ACC112 (cell line): ENCODE results near the gene GEMIN8.

Experiments
- H2AFZ ChIP-seq: fragments of 200-600 bp; sonication (generic); one replicate; pipeline ENCODE4 v1.6.0; 2017; ENCODE audit warnings: antibody characterized with exemption, low read length; ENCODE audit not compliant: unreplicated experiment
- H3K27ac ChIP-seq: fragments of 200-600 bp; sonication (generic); 2 replicates; pipeline ENCODE4 v1.5.1; 2014; ENCODE audit warnings: low read depth, mild to moderate bottlenecking, antibody characterized with exemption, low read length, moderate library complexity
- H3K27me3 ChIP-seq: fragments of 200-600 bp; sonication (generic); 2 replicates; pipeline ENCODE4 v1.6.1; 2014; ENCODE audit warnings: mild to moderate bottlenecking, antibody characterized with exemption, low read length, moderate library complexity, mixed read lengths; ENCODE audit not compliant: insufficient read depth
- H3K36me3 ChIP-seq: fragments of 200-600 bp; sonication (generic); 2 replicates; pipeline ENCODE4 v1.6.1; 2016; ENCODE audit warnings: mild to moderate bottlenecking, antibody characterized with exemption, low read length, moderate library complexity, mixed read lengths; ENCODE audit not compliant: insufficient read depth
- H3K4me1 ChIP-seq: fragments of 200-600 bp; sonication (generic); one replicate; pipeline ENCODE4 v1.6.1; 2016; ENCODE audit warnings: low read length, mixed read lengths; ENCODE audit not compliant: insufficient read depth, unreplicated experiment, control insufficient read depth
- H3K4me3 ChIP-seq: fragments of 200-600 bp; sonication (generic); 2 replicates; pipeline ENCODE4 v1.5.1; 2014; ENCODE audit warnings: mild to moderate bottlenecking, low read depth, low read length
- H3K79me2 ChIP-seq: fragments of 200-600 bp; sonication (generic); one replicate; pipeline ENCODE4 v1.6.0; 2016; ENCODE audit warnings: low read length; ENCODE audit not compliant: control insufficient read depth, unreplicated experiment, insufficient read depth

The GEMIN8 gene

GRCh38 chrX:14043209-14043608 lies 13.5 kb upstream of the GEMIN8 start:
- H3K27me3 ChIP-seq = peaks cover 10% of the 10 kb centered on the region; the same call in 1 of the 2 replicates
- H3K27ac ChIP-seq = no peak overlapping the region
- H3K79me2 ChIP-seq = no peaks in the 10 kb centered on the region
- no peak overlapping the region for H2AFZ ChIP-seq
- H3K4me1 ChIP-seq = no peaks in the 10 kb centered on the region
- H3K4me3 ChIP-seq = no peak overlapping the region
- H3K36me3 ChIP-seq = no peaks in the 10 kb centered on the region

- H3K4me3 ChIP-seq = no peak overlapping the region
- no peak overlapping the region for H2AFZ ChIP-seq
- peaks cover 4% of the 10 kb centered on the region; the same call in 1 of the 2 replicates for H3K27me3 ChIP-seq
- no peaks in the 10 kb centered on the region for H3K79me2 ChIP-seq
- H3K4me1 ChIP-seq = no peaks in the 10 kb centered on the region
- no peaks in the 10 kb centered on the region for H3K36me3 ChIP-seq
- no peak overlapping the region for H3K27ac ChIP-seq
Measured at GRCh38 chrX:14039344-14039743, 9.7 kb upstream of the GEMIN8 start.

- Histone ChIP-seq H3K27ac (no peak overlapping the region), H3K4me3 (no peak overlapping the region), H3K36me3 (no peaks in the 10 kb centered on the region), H3K4me1 (no peaks in the 10 kb centered on the region), H3K27me3 (peaks cover 4% of the 10 kb centered on the region; the same call in 1 of the 2 replicates), H3K79me2 (no peaks in the 10 kb centered on the region), H2AFZ (no peak overlapping the region)
Measured at GRCh38 chrX:14038375-14039085, 8.8 kb upstream of the GEMIN8 start.

GRCh38 chrX:14032406-14032805 lies 2.7 kb upstream of the GEMIN8 start:
- no peaks in the 10 kb centered on the region for H3K27me3 ChIP-seq
- no peak overlapping the region for H3K27ac ChIP-seq
- no peaks in the 10 kb centered on the region for H3K36me3 ChIP-seq
- H3K4me1 ChIP-seq = peaks cover 21% of the 10 kb centered on the region
- peak overlapping the region; percentile 98 for H2AFZ ChIP-seq
- H3K79me2 ChIP-seq = peaks cover 13% of the 10 kb centered on the region
- no peak overlapping the region for H3K4me3 ChIP-seq

- Histone ChIP-seq H3K36me3 (no peaks in the 10 kb centered on the region; the same call in 1 of the 2 replicates), H3K4me1 (peaks cover 36% of the 10 kb centered on the region), H3K27me3 (no peaks in the 10 kb centered on the region), H3K4me3 (peak overlapping the region; percentile 83), H3K27ac (peak overlapping the region; percentile 95), H3K79me2 (peaks cover 26% of the 10 kb centered on the region), H2AFZ (peak overlapping the region; percentile 48)
Measured at GRCh38 chrX:14030174-14030530, 460 bp upstream of the GEMIN8 start.

GRCh38 chrX:14029039-14029424 lies 660 bp downstream of the GEMIN8 start:
- H3K4me1 ChIP-seq = peaks cover 36% of the 10 kb centered on the region
- peak overlapping the region; percentile 35 for H2AFZ ChIP-seq
- H3K27ac ChIP-seq = peak overlapping the region; percentile 95
- peaks cover 30% of the 10 kb centered on the region for H3K79me2 ChIP-seq
- no peaks in the 10 kb centered on the region; the same call in 1 of the 2 replicates for H3K36me3 ChIP-seq
- no peaks in the 10 kb centered on the region for H3K27me3 ChIP-seq
- peak overlapping the region; percentile 83 for H3K4me3 ChIP-seq

- H3K79me2 ChIP-seq = peaks cover 30% of the 10 kb centered on the region
- peak overlapping the region; percentile 95 for H3K27ac ChIP-seq
- peaks cover 36% of the 10 kb centered on the region for H3K4me1 ChIP-seq
Measured at GRCh38 chrX:14028473-14028872, 1.2 kb downstream of the GEMIN8 start.

GRCh38 chrX:14027511-14028019 lies 2.1 kb downstream of the GEMIN8 start:
- Histone ChIP-seq H3K79me2 (peaks cover 30% of the 10 kb centered on the region), H3K4me1 (peaks cover 33% of the 10 kb centered on the region), H2AFZ (peak overlapping the region; percentile 62), H3K36me3 (no peaks in the 10 kb centered on the region; the same call in 1 of the 2 replicates), H3K4me3 (peak overlapping the region; percentile 83), H3K27ac (peak overlapping the region; percentile 95), H3K27me3 (no peaks in the 10 kb centered on the region)

More at GRCh38 chrX:14028473-14028872, 1.2 kb downstream of the GEMIN8 start:
- Histone ChIP-seq H2AFZ (peak overlapping the region; percentile 35), H3K4me3 (peak overlapping the region; percentile 83), H3K36me3 (no peaks in the 10 kb centered on the region; the same call in 1 of the 2 replicates), H3K27me3 (no peaks in the 10 kb centered on the region)

GRCh38 chrX:14027036-14027435 lies 2.7 kb downstream of the GEMIN8 start:
- peak overlapping the region; percentile 62 for H2AFZ ChIP-seq
- H3K27me3 ChIP-seq = no peaks in the 10 kb centered on the region
- H3K4me3 ChIP-seq = peak overlapping the region; percentile 83
- peaks cover 30% of the 10 kb centered on the region for H3K79me2 ChIP-seq
- peaks cover 30% of the 10 kb centered on the region for H3K4me1 ChIP-seq
- no peaks in the 10 kb centered on the region; the same call in 1 of the 2 replicates for H3K36me3 ChIP-seq
- peak overlapping the region; percentile 95 for H3K27ac ChIP-seq

- peaks cover 30% of the 10 kb centered on the region for H3K79me2 ChIP-seq
- H3K27me3 ChIP-seq = no peaks in the 10 kb centered on the region
- no peaks in the 10 kb centered on the region; the same call in 1 of the 2 replicates for H3K36me3 ChIP-seq
- H3K4me3 ChIP-seq = no peak overlapping the region
- 0 out of 2 replicates have a peak overlapping the region, but pooled peaks have one; percentile 95 for H3K27ac ChIP-seq
- H3K4me1 ChIP-seq = peaks cover 29% of the 10 kb centered on the region
- H2AFZ ChIP-seq = no peak overlapping the region
Measured at GRCh38 chrX:14026121-14026520, 3.6 kb downstream of the GEMIN8 start.

- Histone ChIP-seq H3K36me3 (peaks cover 9% of the 10 kb centered on the region; the same call in 1 of the 2 replicates), H3K79me2 (peaks cover 17% of the 10 kb centered on the region), H3K27ac (no peak overlapping the region), H3K4me3 (no peak overlapping the region), H3K27me3 (no peaks in the 10 kb centered on the region), H2AFZ (no peak overlapping the region), H3K4me1 (peaks cover 11% of the 10 kb centered on the region)
Measured at GRCh38 chrX:14022019-14022418, 7.7 kb downstream of the GEMIN8 start.
